Neural crest cell (in vitro differentiated cells): ENCODE data around the gene EXOC3L1. TPM values are rescaled to one million over a fixed set of nuclear protein-coding genes. Genes with fewer than 3 reads are reported as not detected.

Source experiments
- DNase-seq: peaks from one replicate; pipeline ENCODE4 v3.0.0; 2021; ENCODE audit warnings: low read depth, mixed read lengths, low spot score
- H3K27ac Mint-ChIP-seq: one replicate; pipeline ENCODE4 v1.8.0; 2021; ENCODE audit warnings: mild to moderate bottlenecking, mixed read lengths; ENCODE audit not compliant: unreplicated experiment
- H3K27me3 Mint-ChIP-seq: 2 replicates; pipeline ENCODE4 v1.8.0; 2021; ENCODE audit warnings: low read depth, mild to moderate bottlenecking, mixed read lengths
- H3K36me3 Mint-ChIP-seq: 2 replicates; pipeline ENCODE4 v1.8.0; 2021; ENCODE audit warnings: low read depth, mild to moderate bottlenecking, mixed read lengths
- H3K4me1 Mint-ChIP-seq: 2 replicates; pipeline ENCODE4 v1.8.0; 2021; ENCODE audit warnings: mixed read lengths
- H3K4me3 Mint-ChIP-seq: one replicate; pipeline ENCODE4 v1.8.0; 2021; ENCODE audit warnings: mild to moderate bottlenecking, mixed read lengths
- H3K9me3 Mint-ChIP-seq: 2 replicates; pipeline ENCODE4 v1.8.0; 2021; ENCODE audit warnings: mixed read lengths
- CTCF ChIP-seq: fragments of 200-600 bp; sonication (generic); conservative IDR thresholded peaks from 2 replicates; pipeline ENCODE4 v1.5.0; 2021; ENCODE audit warnings: antibody characterized with exemption, mild to moderate bottlenecking
- total RNA-seq: library from RNA; stranded (reverse); gene quantifications from 2 replicates; pipeline ENCODE4 v1.2.1, GENCODE V29; 2021

The EXOC3L1 gene
- total RNA-seq, 1 donor from 2014 or later, result 0.44 TPM

- Mint-ChIP-seq H3K4me1 (peaks cover 9% of the 10 kb centered on the region), H3K27me3 (no peaks in the 10 kb centered on the region), H3K27ac (peak overlapping the region; percentile 78), H3K4me3 (no peak overlapping the region), H3K36me3 (peaks cover 12% of the 10 kb centered on the region), H3K9me3 (no peaks in the 10 kb centered on the region)
- no peak for DNase-seq
- TF ChIP-seq CTCF, result no peak
Observed at GRCh38 chr16:67235816-67236562, 46.1 kb upstream of the EXOC3L1 start.

- Mint-ChIP-seq H3K36me3 (peaks cover 14% of the 10 kb centered on the region), H3K4me3 (no peak overlapping the region), H3K27ac (no peak overlapping the region), H3K27me3 (no peaks in the 10 kb centered on the region), H3K9me3 (no peaks in the 10 kb centered on the region), H3K4me1 (peaks cover 9% of the 10 kb centered on the region)
- DNase-seq, result no peak
- TF ChIP-seq CTCF, result no peak
Observed at GRCh38 chr16:67234180-67234597, 44.3 kb upstream of the EXOC3L1 start.

GRCh38 chr16:67233596-67233995, 43.7 kb upstream of the EXOC3L1 start:
- Mint-ChIP-seq H3K4me3 (no peak overlapping the region), H3K4me1 (peaks cover 9% of the 10 kb centered on the region), H3K27ac (no peak overlapping the region), H3K27me3 (no peaks in the 10 kb centered on the region), H3K36me3 (peaks cover 14% of the 10 kb centered on the region), H3K9me3 (no peaks in the 10 kb centered on the region)
- DNase-seq, result no peak
- no peak for TF ChIP-seq CTCF

DNA sequence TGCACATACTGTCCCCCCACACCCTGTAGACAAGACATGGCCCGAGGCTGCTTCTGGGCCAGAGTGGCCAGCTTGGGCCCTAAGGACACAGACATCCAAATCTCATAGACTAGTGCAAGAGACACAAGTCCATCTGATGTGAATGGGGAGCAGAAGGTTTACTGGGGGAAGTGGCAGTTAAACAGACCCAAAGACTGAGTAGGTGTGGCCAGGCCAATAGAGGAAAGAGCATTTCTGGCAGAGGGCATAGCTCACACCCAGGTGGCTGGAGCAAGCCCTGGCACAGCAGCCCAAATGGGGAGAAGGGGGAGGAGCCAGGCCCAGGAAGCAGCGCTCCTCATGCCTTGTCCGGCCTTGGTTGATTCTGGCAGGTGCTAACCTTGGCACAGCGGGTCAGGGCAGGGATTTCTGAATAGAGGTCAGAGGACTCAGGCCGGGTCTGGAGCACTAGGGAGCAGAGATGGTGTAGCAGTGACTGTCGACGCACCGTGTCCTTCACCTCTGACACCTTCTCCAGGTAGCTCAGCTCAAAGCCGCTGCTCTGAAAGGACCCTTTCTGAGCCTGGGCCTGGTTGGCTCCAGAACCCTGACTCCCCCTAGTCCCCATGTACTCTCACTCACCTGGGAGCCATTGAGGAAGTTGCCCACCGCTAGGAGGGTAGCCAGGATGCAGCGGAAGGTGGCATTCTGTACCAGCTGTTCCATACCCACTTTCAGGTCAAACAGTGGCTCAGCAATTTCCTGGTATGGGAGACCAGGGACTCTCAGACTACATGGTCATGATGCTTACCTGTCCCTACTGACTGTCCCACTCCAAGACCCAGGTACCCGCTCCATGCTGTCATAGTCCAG, 41.1 kb upstream of the EXOC3L1 start:
- Mint-ChIP-seq H3K27ac (no peak overlapping the region), H3K4me3 (no peak overlapping the region), H3K36me3 (peaks cover 7% of the 10 kb centered on the region), H3K4me1 (peaks cover 19% of the 10 kb centered on the region), H3K27me3 (no peaks in the 10 kb centered on the region), H3K9me3 (no peaks in the 10 kb centered on the region)
- no peak for DNase-seq
- TF ChIP-seq CTCF, result no peak

- H3K27me3 Mint-ChIP-seq, result no peaks in the 10 kb centered on the region
- peaks cover 25% of the 10 kb centered on the region for H3K4me1 Mint-ChIP-seq
- H3K4me3 Mint-ChIP-seq, result peak overlapping the region; percentile 98
- no peaks in the 10 kb centered on the region for H3K9me3 Mint-ChIP-seq
- peaks cover 5% of the 10 kb centered on the region for H3K36me3 Mint-ChIP-seq
- no peak overlapping the region for H3K27ac Mint-ChIP-seq
- DNase-seq, result no peak
- no peak for TF ChIP-seq CTCF
Observed at GRCh38 chr16:67229906-67230808, 40.2 kb upstream of the EXOC3L1 start.
